ENCODE measurements around the gene TRIM63. TPM values are rescaled to one million over a fixed set of nuclear protein-coding genes. Genes with fewer than 3 reads are reported as not detected.

Gene TRIM63
- total RNA-seq, 4 donors from 2014 or later: 0.39 to 1.5 TPM; not detected in 2

DNA sequence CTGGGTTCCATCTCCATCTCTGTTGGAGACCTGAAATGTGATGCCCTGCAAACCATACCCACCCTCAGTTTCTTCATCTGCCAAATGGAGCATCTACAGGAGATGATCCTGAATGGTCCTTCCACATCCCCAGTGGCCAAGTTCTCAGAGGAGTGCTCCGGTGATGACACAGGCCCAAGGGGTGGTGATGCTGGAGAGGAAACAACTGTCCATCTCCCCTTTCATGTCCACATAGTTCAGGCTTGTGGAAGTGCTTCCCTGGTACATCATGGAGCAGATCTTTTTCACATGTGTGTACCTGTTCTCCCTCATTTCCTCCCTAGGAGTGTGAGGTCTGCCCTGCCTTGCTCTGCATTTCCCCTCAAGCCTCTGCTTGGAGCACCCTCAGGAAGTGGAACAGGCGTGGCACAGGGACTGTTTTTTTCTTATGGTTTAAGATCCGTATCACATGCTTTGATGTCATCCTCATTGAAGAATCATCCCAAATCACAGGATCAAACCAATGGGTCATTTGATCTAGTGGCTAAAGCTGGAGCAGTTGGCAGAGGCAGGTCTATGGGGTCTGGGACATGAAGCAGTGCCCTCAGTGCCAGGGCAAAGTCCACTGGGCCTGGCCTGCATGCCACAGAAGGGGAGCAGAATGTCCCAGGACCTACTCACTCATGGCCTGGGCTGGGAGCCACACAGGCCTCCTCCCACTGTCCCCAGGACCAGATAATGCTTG, 8.2 kb upstream of the TRIM63 start:
- H3K4me3 ChIP-seq (replicated peaks in 1 of 3): no peak overlapping the region
- H3K4me1 ChIP-seq: peaks cover 7% of the 10 kb centered on the region in 2 donors
- WGBS, 2 donors: 82 to 94% methylated on average over 3 of the region's 3 CpGs
- intact Hi-C loops (cut with DNase I): no loop called here
- DNase-seq: no peak
- H3K9me3 ChIP-seq: no peaks in the 10 kb centered on the region
- H3K36me3 ChIP-seq: no peaks in the 10 kb centered on the region
- TF ChIP-seq POLR2A (IDR thresholded peaks at IDR 0.05): no peak
- TF ChIP-seq, protein P1, sequence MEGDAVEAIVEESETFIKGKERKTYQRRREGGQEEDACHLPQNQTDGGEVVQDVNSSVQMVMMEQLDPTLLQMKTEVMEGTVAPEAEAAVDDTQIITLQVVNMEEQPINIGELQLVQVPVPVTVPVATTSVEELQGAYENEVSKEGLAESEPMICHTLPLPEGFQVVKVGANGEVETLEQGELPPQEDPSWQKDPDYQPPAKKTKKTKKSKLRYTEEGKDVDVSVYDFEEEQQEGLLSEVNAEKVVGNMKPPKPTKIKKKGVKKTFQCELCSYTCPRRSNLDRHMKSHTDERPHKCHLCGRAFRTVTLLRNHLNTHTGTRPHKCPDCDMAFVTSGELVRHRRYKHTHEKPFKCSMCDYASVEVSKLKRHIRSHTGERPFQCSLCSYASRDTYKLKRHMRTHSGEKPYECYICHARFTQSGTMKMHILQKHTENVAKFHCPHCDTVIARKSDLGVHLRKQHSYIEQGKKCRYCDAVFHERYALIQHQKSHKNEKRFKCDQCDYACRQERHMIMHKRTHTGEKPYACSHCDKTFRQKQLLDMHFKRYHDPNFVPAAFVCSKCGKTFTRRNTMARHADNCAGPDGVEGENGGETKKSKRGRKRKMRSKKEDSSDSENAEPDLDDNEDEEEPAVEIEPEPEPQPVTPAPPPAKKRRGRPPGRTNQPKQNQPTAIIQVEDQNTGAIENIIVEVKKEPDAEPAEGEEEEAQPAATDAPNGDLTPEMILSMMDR (IDR thresholded peaks at IDR 0.05): no peak
- no peaks in the 10 kb centered on the region for H3K27me3 ChIP-seq
- no peak overlapping the region for H3K27ac ChIP-seq

GRCh38 chr1:26072305-26072704, 4.9 kb upstream of the TRIM63 start:
- Histone ChIP-seq H3K27ac (no peak overlapping the region), H3K27me3 (no peaks in the 10 kb centered on the region), H3K9me3 (no peaks in the 10 kb centered on the region), H3K4me1 (no peaks in the 10 kb centered on the region), H3K4me3 (replicated peaks in 1 of 3) (no peak overlapping the region), H3K36me3 (no peaks in the 10 kb centered on the region)
- WGBS, 2 donors: 33 to 53% methylated on average over 5 to 6 of the region's 6 CpGs
- peak; percentile 29 to 41 for DNase-seq
- no peak for TF ChIP-seq POLR2A (IDR thresholded peaks at IDR 0.05)
- TF ChIP-seq, protein P1 (IDR thresholded peaks at IDR 0.05): no peak
- intact Hi-C loops (cut with DNase I): no loop called here

DNA sequence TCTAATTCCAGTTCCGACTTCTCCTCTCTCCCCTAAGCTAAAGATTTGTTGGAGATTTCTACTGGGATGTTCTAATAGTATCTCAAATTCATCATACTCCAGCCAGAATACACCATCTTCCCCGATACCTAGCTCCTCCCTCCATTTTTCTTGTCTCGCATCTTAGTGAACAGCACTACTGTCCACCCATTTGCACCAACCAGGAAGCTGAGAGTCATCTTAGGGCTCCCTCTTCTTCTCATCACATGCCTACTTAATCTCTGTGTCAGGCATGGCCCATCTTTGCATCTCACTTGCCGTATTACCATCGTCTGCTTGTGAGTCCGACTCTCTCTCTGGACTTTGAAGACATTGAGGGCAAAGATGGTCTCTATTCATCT, 3.5 kb upstream of the TRIM63 start:
- intact Hi-C loops (cut with DNase I): no loop called here
- WGBS, 2 donors: 96% methylated on average over 6 of the region's 6 CpGs
- Histone ChIP-seq H3K4me1 (no peaks in the 10 kb centered on the region), H3K36me3 (no peaks in the 10 kb centered on the region), H3K4me3 (replicated peaks in 1 of 3) (no peak overlapping the region), H3K27ac (no peak overlapping the region), H3K9me3 (no peaks in the 10 kb centered on the region), H3K27me3 (no peaks in the 10 kb centered on the region)
- TF ChIP-seq, protein P1 (IDR thresholded peaks at IDR 0.05): no peak
- no peak for TF ChIP-seq POLR2A (IDR thresholded peaks at IDR 0.05)
- no peak for DNase-seq

DNA sequence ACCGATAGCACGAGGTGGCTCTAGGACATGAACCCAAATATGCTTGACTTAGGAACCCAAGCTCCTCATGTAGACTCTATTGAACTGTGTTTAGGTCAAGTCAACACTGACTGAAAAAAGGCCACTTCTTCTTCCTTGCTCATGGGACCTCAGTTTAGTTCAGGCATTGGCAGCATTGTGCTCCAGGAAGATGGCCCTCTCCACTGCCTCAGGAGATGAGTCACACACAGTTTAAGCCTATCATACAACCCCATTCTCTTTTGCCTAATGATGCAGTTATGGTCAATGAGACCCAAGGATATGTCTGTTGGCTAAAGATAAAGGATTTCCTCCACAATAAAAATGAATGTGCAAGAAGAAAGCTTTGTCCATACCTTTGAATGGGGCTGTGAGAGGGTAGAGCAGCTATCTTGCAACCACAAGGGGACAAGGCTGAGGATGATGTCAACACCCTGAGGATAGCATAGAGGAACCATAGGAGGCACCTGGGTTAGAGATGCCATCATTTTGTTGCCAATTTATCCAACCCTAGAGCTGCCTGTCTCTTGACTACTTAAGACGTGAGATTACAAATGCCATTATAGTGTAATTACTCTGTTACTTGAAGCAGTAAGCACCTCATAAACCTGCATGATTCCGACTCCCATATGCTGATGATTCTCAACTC, 3.0 kb upstream of the TRIM63 start:
- no peak for DNase-seq
- H3K4me1 ChIP-seq: no peaks in the 10 kb centered on the region
- TF ChIP-seq, protein P1 (IDR thresholded peaks at IDR 0.05): no peak
- TF ChIP-seq POLR2A (IDR thresholded peaks at IDR 0.05): no peak
- no peak overlapping the region for H3K27ac ChIP-seq
- H3K36me3 ChIP-seq: no peaks in the 10 kb centered on the region
- no peaks in the 10 kb centered on the region for H3K27me3 ChIP-seq
- H3K4me3 ChIP-seq (replicated peaks in 1 of 3): no peak overlapping the region
- intact Hi-C loops (cut with DNase I): no loop called here
- 94% methylated on average over 4 of the region's 4 CpGs for WGBS, 2 donors
- H3K9me3 ChIP-seq: no peaks in the 10 kb centered on the region

GRCh38 chr1:26069941-26070295, 2.5 kb upstream of the TRIM63 start:
- no peak overlapping the region for H3K27ac ChIP-seq
- H3K36me3 ChIP-seq: no peaks in the 10 kb centered on the region
- 78 to 80% methylated on average over 1 of the region's 1 CpG for WGBS, 2 donors
- no peak overlapping the region for H3K4me3 ChIP-seq (replicated peaks in 1 of 3)
- intact Hi-C loops (cut with DNase I): no loop called here
- H3K4me1 ChIP-seq: no peaks in the 10 kb centered on the region
- H3K27me3 ChIP-seq: no peaks in the 10 kb centered on the region
- TF ChIP-seq, protein P1 (IDR thresholded peaks at IDR 0.05): no peak
- TF ChIP-seq POLR2A (IDR thresholded peaks at IDR 0.05): no peak
- H3K9me3 ChIP-seq: no peaks in the 10 kb centered on the region
- no peak for DNase-seq
